ENCODE measurements around the gene SORBS2.
"Not testable (repeated sequence)": the region's sequence is repeated elsewhere in the genome, so short reads cannot be mapped to it uniquely, and the experiment has no call there.

SORBS2 gene

DNA sequence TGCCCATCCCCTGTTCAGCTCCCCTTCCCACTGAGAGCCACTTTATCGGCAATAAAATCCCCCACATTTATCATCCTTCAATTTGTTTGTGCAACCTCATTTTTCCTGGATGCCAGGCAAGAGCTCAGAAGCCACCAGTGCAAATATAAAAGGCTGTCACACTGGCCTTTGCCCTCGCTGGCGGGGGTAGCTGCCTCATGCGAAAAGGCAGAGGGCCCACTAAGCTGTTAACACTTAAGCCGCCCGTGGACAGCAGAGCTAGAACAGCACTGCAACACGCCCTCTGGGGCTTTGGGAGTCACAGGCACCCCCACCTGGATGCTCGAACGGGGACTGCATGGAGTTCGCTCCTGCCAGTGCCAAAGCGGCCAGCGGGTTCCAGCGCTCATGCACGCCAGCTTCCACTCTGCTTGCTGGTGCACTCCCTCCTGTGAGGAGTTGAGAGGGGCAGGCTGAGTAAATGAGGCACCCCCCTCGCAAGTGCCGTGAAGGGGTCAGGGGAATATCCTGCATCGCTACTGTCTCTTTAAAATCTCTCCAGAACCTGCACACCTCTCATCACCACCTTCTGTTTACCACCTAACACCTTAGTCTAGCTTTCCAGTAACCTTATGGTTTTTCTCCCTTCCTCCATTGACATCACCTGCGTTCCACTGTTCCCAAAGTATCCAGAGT is 99.5 kb downstream of the SORBS2 start:
- no peak for DNase-seq (ENCODE audit: low read depth)

DNA sequence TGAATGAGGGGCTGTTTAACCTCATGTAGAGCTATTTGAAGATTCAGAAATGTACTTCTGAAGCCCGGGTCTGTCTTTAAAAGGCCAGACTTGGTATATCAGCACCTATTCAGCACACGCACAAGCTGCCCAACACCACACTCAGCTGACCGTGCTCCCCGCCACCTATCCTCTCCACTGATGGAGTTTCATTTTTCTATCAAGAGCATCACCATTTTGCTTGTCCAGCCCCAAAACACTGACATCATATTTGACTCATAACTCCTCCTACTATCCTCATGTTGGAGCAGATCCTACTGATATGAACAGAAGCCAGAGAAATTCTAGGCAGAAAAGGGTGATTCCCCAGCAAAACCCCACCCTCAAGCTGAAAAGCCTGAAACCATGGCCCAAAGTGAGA is 100.3 kb downstream of the SORBS2 start:
- no peak for DNase-seq (ENCODE audit: low read depth)

GRCh38 chr4:185710487-185710995 is 101.5 kb downstream of the SORBS2 start:
- DNase-seq (ENCODE audit: low read depth): no peak

DNA sequence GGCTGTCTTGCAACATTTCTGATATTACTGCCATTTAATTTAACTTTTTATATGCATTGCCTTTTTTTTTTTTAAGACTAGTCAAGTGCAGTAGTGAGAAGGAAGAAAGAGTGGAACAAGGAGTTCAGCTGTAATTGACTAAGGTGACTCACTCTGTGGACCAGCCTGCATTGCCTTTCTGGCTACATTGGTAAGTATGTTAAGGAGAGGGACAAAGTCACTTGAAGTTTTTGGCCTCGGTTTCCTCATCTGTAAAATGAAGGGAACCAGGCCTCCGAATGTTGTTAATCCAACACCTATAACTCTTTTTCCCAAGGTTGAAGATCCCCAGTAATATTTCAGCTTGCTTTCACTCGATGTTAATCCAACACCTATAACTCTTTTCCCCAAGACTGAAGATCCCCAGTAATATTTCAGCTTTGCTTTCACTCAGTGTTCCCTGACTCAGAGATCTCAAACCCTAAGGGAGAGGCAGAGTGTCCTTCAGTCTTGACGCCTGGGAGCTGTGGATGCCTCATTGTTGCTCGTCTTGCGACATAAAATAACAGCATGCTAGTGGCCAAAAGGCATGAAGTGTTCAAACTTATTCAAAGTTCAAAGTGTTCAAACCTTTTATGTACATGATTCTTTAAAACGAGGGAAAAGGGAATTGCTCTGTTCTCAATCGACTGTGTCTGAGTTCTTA is 102.0 kb downstream of the SORBS2 start:
- no peak for DNase-seq (ENCODE audit: low read depth)

GRCh38 chr4:185708348-185708747 is 103.6 kb downstream of the SORBS2 start:
- DNase-seq (ENCODE audit: low read depth): no peak

DNA sequence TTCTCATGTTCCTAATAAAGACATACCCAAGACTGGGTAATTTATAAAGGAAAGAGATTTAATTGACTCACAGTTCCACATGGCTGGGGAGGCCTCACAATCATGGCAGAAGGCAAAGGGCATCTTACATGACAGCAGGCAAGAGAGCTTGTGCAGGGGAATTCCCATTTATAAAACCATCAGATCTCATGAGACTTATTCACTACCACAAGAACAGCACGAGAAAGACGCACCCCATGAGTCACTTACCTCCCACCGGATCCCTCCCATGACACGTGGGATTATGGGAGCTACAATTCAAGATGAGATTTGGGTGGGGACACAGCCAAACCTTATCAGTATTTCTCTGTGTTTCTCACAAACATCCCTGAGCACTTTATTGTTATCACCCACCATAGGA is 104.4 kb downstream of the SORBS2 start:
- not testable (repeated sequence) for DNase-seq (ENCODE audit: low read depth)

GRCh38 chr4:185702147-185702663 is 109.8 kb downstream of the SORBS2 start:
- no peak for DNase-seq (ENCODE audit: low read depth)

GRCh38 chr4:185700630-185701029 is 111.4 kb downstream of the SORBS2 start:
- no peak for DNase-seq (ENCODE audit: low read depth)

GRCh38 chr4:185700048-185700447 is 111.9 kb downstream of the SORBS2 start:
- no peak for DNase-seq (ENCODE audit: low read depth)

GRCh38 chr4:185697488-185697887 is 114.5 kb downstream of the SORBS2 start:
- no peak for DNase-seq (ENCODE audit: low read depth)

DNA sequence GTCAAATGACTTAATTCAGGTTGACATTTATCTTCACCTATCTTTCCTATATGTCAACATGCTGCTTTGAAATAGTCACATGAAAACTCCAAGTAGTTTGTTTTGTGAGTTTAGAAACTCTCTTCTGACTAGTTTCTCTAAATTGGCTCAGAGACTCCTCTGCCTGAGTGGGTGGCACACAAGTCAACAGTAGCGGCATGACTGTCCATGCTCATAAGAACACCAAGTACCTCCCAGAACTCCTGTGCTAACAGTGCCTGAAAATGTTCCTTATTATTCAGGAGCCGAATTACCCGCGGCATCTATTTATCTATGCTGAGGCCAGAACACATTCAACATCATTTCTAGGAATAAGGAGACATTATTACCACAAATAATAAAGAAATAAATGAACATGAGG is 116.3 kb downstream of the SORBS2 start:
- no peak for DNase-seq (ENCODE audit: low read depth)

DNA sequence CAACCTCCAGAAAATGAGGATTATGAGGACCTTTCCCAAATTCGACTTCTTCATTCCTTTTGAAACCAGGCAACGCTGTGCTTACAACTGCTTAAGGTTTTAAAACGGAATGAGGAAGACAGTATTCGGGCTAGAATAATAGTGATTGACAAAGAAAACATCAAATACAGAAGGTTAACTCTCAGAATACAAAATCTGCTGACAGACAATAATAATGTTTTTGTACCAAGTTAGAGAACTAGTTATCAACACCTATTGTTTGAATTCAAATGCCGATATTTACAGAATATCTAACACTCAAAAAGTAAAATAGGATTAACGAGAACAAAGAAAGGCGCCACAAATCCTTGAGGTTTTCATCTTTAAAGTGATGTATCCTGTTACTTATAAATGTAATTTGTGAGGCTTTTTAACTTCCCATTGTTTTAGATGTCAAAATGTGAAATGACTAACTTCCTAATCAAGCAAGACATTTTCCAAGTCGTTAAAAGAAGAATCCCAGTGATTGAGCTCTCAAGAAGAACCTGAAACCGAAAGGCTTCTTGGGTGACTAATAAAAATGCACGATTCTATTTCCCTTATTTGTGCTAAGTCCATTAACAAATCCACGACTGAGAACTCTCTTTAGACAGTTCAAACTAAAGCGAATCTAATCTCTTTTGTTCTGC is 118.3 kb downstream of the SORBS2 start:
- DNase-seq (ENCODE audit: low read depth): no peak

DNA sequence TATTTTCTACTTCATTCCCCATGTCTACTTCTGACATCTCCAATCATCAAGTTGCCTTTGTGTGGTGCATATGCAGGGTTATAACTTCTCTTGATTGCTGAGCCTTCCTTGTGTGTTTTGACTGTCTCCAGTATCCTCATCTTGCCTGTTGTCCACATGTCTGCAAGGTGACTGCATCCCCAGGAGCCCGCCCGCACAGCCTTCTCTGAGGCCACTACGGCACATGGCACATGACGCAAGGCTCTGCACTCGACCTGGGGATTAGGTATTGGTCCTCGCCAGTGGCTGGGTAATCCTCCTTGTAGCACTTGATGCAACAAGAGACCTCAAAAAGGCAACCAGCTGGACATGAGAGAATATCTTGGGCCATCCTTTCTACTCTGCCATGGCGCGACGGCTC is 122.6 kb downstream of the SORBS2 start:
- no peak for DNase-seq (ENCODE audit: low read depth)

GRCh38 chr4:185685804-185686203 is 126.2 kb downstream of the SORBS2 start:
- no peak for DNase-seq (ENCODE audit: low read depth)

GRCh38 chr4:185683896-185684295 is 128.1 kb downstream of the SORBS2 start:
- DNase-seq (ENCODE audit: low read depth): no peak

- no peak for DNase-seq (ENCODE audit: low read depth)
Measured at GRCh38 chr4:185683222-185683621, 128.8 kb downstream of the SORBS2 start.

DNA sequence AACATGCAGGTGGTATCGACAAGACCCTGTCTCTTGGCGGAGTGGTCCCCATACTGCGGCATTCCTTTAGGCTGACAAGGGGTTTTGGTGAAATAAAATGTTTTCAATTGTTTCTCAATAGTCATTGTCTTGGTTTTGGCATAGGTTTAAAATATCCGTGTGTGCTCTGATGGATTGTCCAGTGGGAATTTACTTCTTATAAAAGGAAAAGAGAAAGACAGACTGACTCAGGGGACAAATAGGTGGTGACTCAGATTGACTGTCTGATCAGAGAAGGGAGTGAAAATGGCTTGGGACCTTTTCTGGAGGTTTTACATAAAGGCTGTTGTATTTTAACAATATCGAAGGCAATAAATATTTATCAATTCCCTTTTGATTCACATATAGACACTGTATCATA is 129.8 kb downstream of the SORBS2 start:
- no peak for DNase-seq (ENCODE audit: low read depth)

DNA sequence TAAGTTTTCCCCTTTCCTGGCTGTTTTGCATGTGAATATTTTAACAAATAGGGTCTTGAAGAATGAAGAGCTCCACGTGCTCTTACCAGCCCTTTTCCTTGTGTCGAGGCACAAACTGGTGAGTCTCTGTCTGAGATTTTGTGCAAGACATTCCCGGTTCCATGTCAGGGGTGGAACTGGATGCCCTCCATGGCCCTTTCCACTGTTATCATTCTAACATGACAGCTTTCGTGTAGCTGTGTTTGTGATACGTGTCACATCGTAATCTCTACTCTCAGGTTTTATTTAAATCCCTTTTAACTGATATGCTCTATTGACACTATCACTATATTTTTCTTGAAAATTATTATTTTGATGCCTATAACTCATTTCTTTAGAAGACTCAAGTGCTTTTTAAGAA is 130.4 kb downstream of the SORBS2 start:
- no peak for DNase-seq (ENCODE audit: low read depth)

GRCh38 chr4:185680617-185681016 is 131.4 kb downstream of the SORBS2 start:
- no peak for DNase-seq (ENCODE audit: low read depth)

DNA sequence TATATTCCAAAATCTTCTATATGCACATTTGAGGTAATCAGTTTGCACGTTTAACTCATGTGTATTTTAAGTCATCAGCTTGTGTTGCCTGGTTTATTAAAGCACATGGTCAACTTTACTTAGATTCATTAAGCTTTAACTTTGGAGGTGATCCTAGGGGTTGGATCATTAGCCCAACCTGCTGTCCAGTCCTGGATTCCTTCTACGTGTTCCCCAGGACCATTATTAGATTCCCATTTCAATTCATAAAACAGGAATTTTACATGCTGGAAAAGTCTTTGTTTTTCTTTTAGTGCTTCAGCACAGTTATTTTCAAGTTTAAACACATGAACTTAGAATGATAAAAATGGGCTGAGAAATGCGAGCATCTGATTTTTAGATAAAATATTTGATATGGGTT is 132.5 kb downstream of the SORBS2 start:
- DNase-seq (ENCODE audit: low read depth): no peak

- DNase-seq (ENCODE audit: low read depth): no peak
Measured at GRCh38 chr4:185677637-185678314, 134.2 kb downstream of the SORBS2 start.

GRCh38 chr4:185672618-185673017 is 139.4 kb downstream of the SORBS2 start:
- no peak for DNase-seq (ENCODE audit: low read depth)

Measured in T-helper 22 cell (primary cell).